LNCaP clone FGC (cell line): Measurements from ENCODE around the gene PGR.
"Not testable (repeated sequence)": the region's sequence is repeated elsewhere in the genome, so short reads cannot be mapped to it uniquely, and the experiment has no call there.

Experiments
- DNase-seq: peaks from one replicate; pipeline ENCODE4 v3.0.0-alpha.2; 2011; ENCODE audit warnings: low read depth
- H3K4me3 ChIP-seq: 2 replicates; pipeline ENCODE4 v1.5.1; 2011; ENCODE audit warnings: mild to moderate bottlenecking, low read depth, low read length, control low read depth
- CTCF ChIP-seq: IDR thresholded peaks from 2 replicates; pipeline ENCODE4 v1.5.1; 2012; ENCODE audit warnings: mild to moderate bottlenecking; ENCODE audit not compliant: control insufficient read depth, insufficient read depth; ENCODE audit errors: extremely low read depth

Gene PGR

GRCh38 chr11:101014600-101015285 is 114.9 kb downstream of the PGR start:
- TF ChIP-seq CTCF = no peak
- no peak for DNase-seq
- H3K4me3 ChIP-seq = no peak overlapping the region

GRCh38 chr11:101013702-101014101 is 115.9 kb downstream of the PGR start:
- H3K4me3 ChIP-seq, DNase-seq: not testable (repeated sequence)

GRCh38 chr11:101011881-101012280 is 117.7 kb downstream of the PGR start:
- no peak overlapping the region for H3K4me3 ChIP-seq
- no peak for DNase-seq
- no peak for TF ChIP-seq CTCF

- H3K4me3 ChIP-seq = no peak overlapping the region
- DNase-seq = no peak
- TF ChIP-seq CTCF = no peak
Observed at GRCh38 chr11:101010899-101011298, 118.7 kb downstream of the PGR start.

GRCh38 chr11:101009690-101010055 is 119.9 kb downstream of the PGR start:
- DNase-seq = no peak
- H3K4me3 ChIP-seq = no peak overlapping the region
- TF ChIP-seq CTCF = no peak

GRCh38 chr11:101008961-101009689 is 120.5 kb downstream of the PGR start:
- no peak for DNase-seq
- H3K4me3 ChIP-seq = no peak overlapping the region
- no peak for TF ChIP-seq CTCF

GRCh38 chr11:101003468-101003867 is 126.1 kb downstream of the PGR start:
- H3K4me3 ChIP-seq = no peak overlapping the region
- no peak for DNase-seq

More at GRCh38 chr11:101003468-101003867, 126.1 kb downstream of the PGR start:
- peak; percentile 15; the same call in 1 of the 2 replicates for TF ChIP-seq CTCF
